ENCODE data around the gene TMED10.

DNA sequence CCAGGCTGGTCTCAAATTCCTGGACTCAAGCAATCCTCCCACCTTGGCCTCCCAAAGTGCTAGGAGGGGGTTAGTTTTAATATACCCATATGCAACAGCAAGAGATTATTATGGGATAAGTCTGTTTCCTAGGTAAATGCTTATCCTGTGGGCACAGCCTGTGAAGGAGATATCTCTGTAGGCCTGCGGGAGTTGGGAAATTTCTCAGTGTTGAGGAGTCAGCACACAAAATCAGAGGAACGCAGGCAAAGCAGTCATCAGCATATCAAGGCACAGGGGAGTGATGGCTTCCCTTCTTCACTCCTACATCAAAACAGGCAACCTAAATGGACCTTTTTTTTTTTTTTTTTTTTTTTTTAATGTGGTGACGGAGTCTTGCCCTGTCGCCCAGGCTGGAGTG lies 20.9 kb upstream of the TMED10 start:
- no peak for TF ChIP-seq POLR2A (IDR thresholded peaks at IDR 0.05; ENCODE audit: low read length)
- no peak for TF ChIP-seq GATA1 (IDR thresholded peaks at IDR 0.05; ENCODE audit: low read depth, low read length)

All from erythroblast (primary cell).